HG02943 (cell line): Measurements from ENCODE around the gene MYMX.
"Not testable (repeated sequence)": the region's sequence is repeated elsewhere in the genome, so short reads cannot be mapped to it uniquely, and the experiment has no call there.

Source experiments
- ATAC-seq: cut with Tn5 transposase; IDR thresholded peaks from one replicate; pipeline ENCODE4 v1.9.1; 2021; ENCODE audit warnings: mild to moderate bottlenecking, low read depth, moderate library complexity; ENCODE audit not compliant: unreplicated experiment

The MYMX gene

DNA sequence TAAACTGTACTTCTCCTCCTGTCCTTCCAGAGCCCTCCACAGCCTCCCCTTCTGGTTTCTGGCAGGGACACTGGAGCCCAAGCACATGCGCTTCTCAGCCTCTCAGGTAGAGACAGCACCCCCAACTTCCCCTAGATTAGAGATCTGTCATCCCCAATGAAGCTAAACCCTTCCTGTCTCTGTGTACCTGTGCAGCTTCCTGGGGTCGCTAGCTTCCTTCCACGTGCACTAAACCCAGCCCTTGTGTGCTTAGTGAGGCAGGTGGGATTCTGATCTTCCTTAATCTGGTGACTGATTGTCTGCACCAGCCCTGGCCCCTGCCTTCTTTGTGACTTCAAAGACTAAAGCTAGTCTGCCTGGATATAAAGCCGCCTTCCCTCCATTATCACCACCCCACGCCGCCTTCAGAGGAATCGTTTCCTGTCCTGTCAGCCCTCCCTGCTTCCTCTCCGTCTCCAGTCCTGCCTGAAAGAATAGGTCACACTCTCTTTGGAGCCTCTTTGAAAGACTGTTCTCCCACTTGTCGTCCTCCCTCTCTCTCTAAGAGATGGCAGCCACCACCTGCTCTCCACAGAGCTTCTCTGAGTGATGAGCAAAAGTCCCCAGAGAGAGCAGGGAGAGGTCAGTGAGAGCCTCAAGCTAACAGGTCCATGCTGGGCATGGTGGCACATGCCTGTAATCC is 30.6 kb upstream of the MYMX start:
- no peak for ATAC-seq

- no peak for ATAC-seq
Observed at GRCh38 chr6:44186635-44187025, 30.1 kb upstream of the MYMX start.

GRCh38 chr6:44188819-44189218 is 27.9 kb upstream of the MYMX start:
- ATAC-seq: no peak

GRCh38 chr6:44189257-44189656 is 27.5 kb upstream of the MYMX start:
- no peak for ATAC-seq

DNA sequence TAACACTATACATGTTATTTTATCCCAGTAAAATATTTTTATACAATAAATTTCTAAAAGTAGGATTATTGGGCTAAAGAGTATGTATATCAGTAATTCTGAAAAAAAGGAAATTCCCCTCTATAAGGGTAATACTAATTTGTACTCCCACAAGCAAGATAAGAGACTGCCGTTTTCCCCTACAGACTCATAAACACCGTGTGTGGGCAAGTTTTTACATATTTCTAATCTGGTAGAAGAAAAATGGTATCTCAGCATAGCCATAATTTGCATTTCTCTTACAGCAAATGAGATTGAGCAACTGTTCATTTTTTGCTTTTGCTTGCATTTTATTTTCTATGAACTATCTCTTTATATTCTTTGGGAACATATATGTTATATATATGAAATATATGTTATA is 26.0 kb upstream of the MYMX start:
- no peak for ATAC-seq

GRCh38 chr6:44192428-44193041 is 24.2 kb upstream of the MYMX start:
- no peak for ATAC-seq

- no peak for ATAC-seq
Observed at GRCh38 chr6:44193307-44193910, 23.3 kb upstream of the MYMX start.

DNA sequence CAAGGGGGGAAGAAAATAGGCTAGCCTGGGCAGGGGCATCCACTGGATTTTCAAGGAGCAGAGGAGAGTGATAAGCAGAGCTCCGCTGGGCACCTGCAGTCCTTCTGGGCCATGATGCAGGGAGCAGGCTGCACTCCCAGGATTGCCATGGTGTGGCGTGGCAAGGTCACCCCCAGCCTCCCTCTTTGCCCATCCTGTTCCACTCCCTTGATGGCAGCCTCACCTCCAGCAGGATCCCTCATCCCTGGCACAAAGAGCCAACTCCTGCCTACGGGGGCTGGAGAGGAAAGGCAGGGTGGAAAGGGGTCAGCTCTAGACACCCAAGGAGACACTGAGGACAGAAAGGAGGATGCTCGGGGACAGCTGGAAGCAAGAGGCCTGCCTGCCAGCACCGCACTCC is 22.4 kb upstream of the MYMX start:
- no peak for ATAC-seq

DNA sequence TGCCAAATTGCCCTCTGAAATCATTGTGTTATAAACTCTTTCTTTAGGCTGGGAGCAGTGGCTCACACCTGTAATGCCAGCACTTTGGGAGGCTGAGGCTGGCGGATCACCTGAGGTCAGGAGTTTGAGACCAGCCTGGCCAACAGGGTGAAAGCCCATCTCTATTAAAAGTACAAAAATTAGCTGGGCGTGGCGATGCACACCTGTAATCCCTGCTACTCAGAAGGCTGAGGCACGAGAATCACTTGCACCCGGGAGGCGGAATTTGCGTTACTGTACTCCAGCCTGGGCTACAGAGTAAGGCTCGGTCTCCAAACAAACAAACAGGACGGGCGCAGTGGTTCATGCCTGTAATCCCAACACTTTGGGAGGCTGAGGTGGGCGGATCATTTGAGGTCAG is 20.4 kb upstream of the MYMX start:
- not testable (repeated sequence) for ATAC-seq

DNA sequence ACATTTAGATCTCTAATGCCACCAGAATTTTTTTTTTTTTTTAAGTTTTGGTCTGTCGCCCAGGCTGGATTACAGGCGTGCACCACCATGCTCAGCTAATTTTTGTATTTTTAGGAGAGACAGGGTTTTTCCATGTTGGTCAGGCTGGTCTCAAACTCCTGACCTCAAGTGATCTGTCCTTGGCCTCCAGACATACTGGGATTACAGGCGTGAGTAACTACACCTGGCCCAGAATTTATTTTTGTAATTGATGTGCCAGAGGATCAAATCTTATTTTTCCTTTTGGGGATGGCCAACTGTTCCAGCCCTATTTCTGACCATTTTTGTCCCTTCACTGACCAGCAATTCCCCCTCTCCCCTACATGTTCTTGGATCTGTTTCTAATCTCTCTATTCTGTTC is 18.0 kb upstream of the MYMX start:
- ATAC-seq: no peak

DNA sequence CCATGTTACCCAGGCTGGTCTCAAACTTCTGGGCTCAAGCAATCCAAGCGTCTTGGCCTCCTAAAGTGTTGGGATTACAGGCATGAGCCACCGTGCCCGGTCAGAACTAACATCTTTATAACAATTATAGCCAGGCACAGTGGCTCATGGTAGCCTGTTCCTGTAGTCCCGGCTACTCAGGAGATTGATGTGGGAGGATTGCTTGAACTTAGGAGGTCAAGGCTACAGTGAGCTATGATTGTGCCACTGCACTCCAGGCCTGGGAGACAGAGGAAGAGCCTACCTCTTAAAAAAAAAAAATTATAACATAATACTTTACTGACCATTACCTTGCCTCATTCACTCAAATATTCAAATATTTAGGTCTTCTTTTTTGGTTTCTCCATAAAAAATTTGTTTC is 16.8 kb upstream of the MYMX start:
- ATAC-seq: no peak

GRCh38 chr6:44201200-44201599 is 15.5 kb upstream of the MYMX start:
- no peak for ATAC-seq

DNA sequence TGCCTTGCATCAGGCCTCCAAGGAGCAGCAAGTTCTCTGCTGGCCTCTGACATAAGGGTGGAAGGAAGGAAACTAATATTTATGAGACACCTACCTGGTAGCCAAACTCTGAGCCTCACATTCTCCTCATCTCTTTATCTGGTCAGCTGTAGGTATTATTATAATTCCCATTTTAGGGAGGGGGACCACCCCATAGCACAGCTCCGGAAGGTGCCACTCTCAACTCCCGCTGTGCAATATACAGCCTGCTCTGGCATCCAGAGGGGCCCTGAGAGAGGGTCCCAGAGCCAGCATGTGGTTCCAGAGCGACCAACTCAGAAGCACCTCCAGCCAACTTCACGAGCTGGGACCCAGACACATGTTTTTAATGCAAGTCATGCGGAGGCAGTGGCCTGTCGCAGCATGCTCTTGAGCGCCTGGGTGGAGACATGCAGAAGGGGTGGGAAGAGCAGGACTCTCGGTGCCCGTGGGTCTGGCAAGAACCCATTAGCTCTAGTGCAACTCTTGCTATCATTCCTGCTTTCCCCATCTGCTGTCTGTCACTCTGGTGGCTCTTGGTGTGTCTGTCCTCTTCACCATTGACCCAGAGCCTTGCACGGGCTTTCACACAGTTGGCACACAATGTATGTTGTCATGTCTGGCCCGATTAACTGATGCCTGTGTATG is 15.0 kb upstream of the MYMX start:
- no peak for ATAC-seq

DNA sequence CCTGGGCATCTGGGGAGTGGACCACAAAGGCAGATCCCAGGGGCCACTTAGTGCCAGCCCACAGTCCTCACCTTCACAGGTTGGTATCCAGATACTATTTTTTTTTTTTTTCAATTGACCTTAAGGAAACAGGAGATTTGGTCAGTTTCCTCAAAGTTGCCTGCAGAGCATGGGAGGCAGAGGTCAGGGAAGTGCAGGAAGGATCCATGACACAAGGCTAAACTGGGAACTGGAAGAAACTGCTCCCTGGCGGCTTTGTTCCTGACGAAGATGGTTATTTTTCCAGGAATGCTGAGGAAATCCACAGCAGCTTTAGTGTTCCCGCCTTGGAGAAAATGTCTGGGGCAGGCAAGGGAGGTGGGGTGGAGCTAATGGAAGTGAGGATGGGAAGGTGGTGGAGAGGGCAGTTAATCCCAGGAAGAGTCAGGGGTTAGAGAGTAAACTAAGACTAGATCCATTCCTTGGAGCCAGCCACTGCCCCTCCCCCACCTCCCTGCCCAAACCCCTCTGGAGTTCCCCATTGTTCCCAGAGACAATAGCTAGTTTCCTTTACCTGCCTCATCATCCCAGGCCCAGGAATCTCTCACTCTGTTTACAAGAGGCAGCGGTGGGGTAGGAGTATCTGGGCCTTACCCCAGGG is 14.3 kb upstream of the MYMX start:
- ATAC-seq: no peak

GRCh38 chr6:44202972-44203750 is 13.6 kb upstream of the MYMX start:
- no peak for ATAC-seq

- no peak for ATAC-seq
Observed at GRCh38 chr6:44203955-44204354, 12.8 kb upstream of the MYMX start.

GRCh38 chr6:44207966-44208365 is 8.8 kb upstream of the MYMX start:
- no peak for ATAC-seq

DNA sequence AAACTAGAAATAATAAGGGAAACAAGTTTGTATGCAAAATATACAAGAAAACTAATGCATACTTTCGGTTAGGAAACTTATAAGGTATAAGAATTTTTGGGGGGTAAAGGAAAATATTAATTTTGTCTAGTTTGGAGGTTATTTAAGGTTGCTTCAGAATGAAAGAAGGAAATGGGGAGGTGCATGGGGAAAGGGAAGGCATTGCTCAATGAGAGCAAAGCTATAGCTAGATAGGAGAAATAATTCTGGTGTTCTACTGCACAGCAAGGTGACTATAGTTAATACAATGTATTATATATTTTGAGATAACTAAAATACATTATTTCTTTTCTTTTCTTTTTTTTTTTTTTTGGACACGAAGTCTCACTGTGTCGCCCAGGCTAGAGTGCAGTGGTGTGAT is 5.4 kb upstream of the MYMX start:
- no peak for ATAC-seq

GRCh38 chr6:44214307-44214706 is 2.4 kb upstream of the MYMX start:
- no peak for ATAC-seq

DNA sequence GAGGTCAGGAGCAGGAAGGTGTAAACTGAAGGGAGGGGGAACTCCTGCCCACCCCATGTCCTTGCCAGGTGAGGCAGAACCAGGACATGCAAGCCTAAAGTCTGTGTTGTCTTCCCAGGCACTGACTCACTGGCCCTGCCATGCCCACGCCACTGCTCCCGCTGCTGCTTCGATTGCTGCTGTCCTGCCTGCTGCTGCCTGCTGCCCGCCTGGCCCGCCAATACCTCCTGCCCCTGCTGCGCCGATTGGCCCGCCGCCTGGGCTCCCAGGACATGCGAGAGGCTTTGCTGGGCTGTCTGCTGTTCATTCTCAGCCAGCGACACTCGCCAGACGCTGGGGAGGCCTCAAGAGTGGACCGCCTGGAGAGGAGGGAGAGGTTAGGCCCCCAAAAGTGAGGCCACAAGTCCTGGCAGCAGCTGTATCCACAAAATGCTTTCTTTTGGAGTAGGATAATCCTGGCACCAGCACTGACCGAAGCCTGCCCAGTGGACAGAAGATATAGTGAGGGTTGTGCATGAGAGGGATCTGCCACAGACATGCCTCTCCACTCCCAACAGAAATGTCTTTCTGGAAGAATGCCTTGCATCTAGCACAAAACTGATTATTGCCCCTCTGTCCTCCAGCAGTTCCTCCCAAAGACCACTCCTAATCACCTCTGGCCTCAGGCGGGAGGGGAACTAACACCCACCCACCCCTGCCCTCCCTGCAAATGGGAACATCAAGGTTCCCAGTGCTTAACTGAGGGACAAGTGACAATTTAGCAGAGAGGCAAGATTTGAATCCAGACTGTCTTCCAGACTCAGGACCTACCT is 812 bp downstream of the MYMX start:
- no peak for ATAC-seq
